IMR-90 (cell line): Measurements from ENCODE around the gene PRDM2. TPM values are rescaled to one million over a fixed set of nuclear protein-coding genes. Genes with fewer than 3 reads are reported as not detected.

ENCODE experiments used
- ATAC-seq: fragments of 200-7000 bp; cut with Tn5 transposase; 2 replicates; pipeline ENCODE4 v1.9.1; 2020; ENCODE audit warnings: low read depth, mild to moderate bottlenecking, moderate library complexity
- BruUV-seq: library from RNA; stranded (reverse); fragments of 400-500 nt; replicated peaks from 2 replicates; lab custom pipeline; 2021; lab: Mats Ljungman, UMichigan
- CTCF ChIA-PET: fragments of 300-600 bp; formaldehyde crosslinking; extraction: SDS; loops from one replicate; lab custom pipeline; 2021; ENCODE audit warnings: antibody characterized with exemption; lab: Yijun Ruan, JAX
- POLR2A ChIA-PET: fragments of 300-600 bp; sonication (Branson Sonifier 250); formaldehyde crosslinking; loops from one replicate; lab custom pipeline; 2022; ENCODE audit warnings: antibody characterized with exemption; ENCODE audit not compliant: unreplicated experiment; lab: Charles Lee
- DNase-seq: peaks from one replicate; pipeline ENCODE4 v3.0.0; 2013
- H2AFZ ChIP-seq: replicated peaks from 2 replicates; pipeline ENCODE3; 2013; ENCODE audit warnings: low read length, mild to moderate bottlenecking; ENCODE audit not compliant: poor library complexity
- H2AK5ac ChIP-seq: 2 replicates; pipeline ENCODE4 v1.6.1; 2013; ENCODE audit warnings: low read depth, low read length, inconsistent platforms
- H2AK9ac ChIP-seq: replicated peaks from 2 replicates; pipeline ENCODE3; 2013; ENCODE audit warnings: mild to moderate bottlenecking, low read depth, low read length, moderate library complexity; ENCODE audit not compliant: poor library complexity
- H2BK120ac ChIP-seq: 2 replicates; pipeline ENCODE4 v1.6.1; 2013; ENCODE audit warnings: low read depth, low read length, inconsistent platforms
- H2BK15ac ChIP-seq: 3 replicates; pipeline ENCODE4 v1.6.1; 2013; ENCODE audit warnings: low read depth, low read length, inconsistent platforms
- H2BK20ac ChIP-seq: 2 replicates; pipeline ENCODE4 v1.6.1; 2013; ENCODE audit warnings: low read depth, mild to moderate bottlenecking, inconsistent platforms, low read length, moderate library complexity
- H2BK5ac ChIP-seq: 2 replicates; pipeline ENCODE4 v1.6.1; 2013; ENCODE audit warnings: mild to moderate bottlenecking, low read depth, low read length, inconsistent platforms; ENCODE audit not compliant: poor library complexity, severe bottlenecking
- H3K14ac ChIP-seq: replicated peaks from 2 replicates; pipeline ENCODE4 v1.6.1; 2013; ENCODE audit warnings: low read depth, low read length, inconsistent platforms
- H3K18ac ChIP-seq: 2 replicates; pipeline ENCODE4 v1.6.1; 2013; ENCODE audit warnings: low read depth, low read length, control low read depth
- H3K23ac ChIP-seq: 2 replicates; pipeline ENCODE4 v1.6.1; 2013; ENCODE audit warnings: low read depth, low read length, inconsistent platforms
- H3K27ac ChIP-seq: 2 replicates; pipeline ENCODE4 v1.5.1; 2013; ENCODE audit warnings: mild to moderate bottlenecking, control low read depth, low read length; ENCODE audit not compliant: insufficient read depth
- H3K27me3 ChIP-seq: 2 replicates; pipeline ENCODE4 v1.6.1; 2013; ENCODE audit warnings: low read length; ENCODE audit not compliant: control insufficient read depth, insufficient read depth
- H3K36me3 ChIP-seq: 2 replicates; pipeline ENCODE4 v1.6.1; 2013; ENCODE audit warnings: low read length, mixed read lengths; ENCODE audit not compliant: control insufficient read depth, insufficient read depth
- H3K4ac ChIP-seq: 2 replicates; pipeline ENCODE4 v1.6.1; 2013; ENCODE audit warnings: low read depth, low read length, inconsistent platforms
- H3K4me1 ChIP-seq: 2 replicates; pipeline ENCODE4 v1.6.1; 2013; ENCODE audit warnings: low read length, mixed read lengths; ENCODE audit not compliant: control insufficient read depth, insufficient read depth
- H3K4me2 ChIP-seq: 2 replicates; pipeline ENCODE4 v1.6.1; 2013; ENCODE audit warnings: low read depth, mild to moderate bottlenecking, control low read depth, low read length, moderate library complexity
- H3K4me3 ChIP-seq: 2 replicates; pipeline ENCODE4 v1.5.1; 2013; ENCODE audit warnings: low read depth, mild to moderate bottlenecking, control low read depth, low read length, moderate library complexity; ENCODE audit not compliant: insufficient read depth
- H3K56ac ChIP-seq: 2 replicates; pipeline ENCODE4 v1.6.1; 2013; ENCODE audit warnings: low read length, inconsistent platforms; ENCODE audit not compliant: insufficient read depth; ENCODE audit errors: extremely low read depth
- H3K79me1 ChIP-seq, 2 experiments: 2 replicates each; pipeline ENCODE4 v1.6.1; 2013; ENCODE audit warnings: low read length in 2 of 2, inconsistent platforms in 1 of 2, low read depth in 1 of 2
- H3K9ac ChIP-seq: 2 replicates; pipeline ENCODE4 v1.6.1; 2013; ENCODE audit warnings: low read depth, low read length, control low read depth
- H3K9me1 ChIP-seq: 2 replicates; pipeline ENCODE4 v1.6.1; 2013; ENCODE audit warnings: low read length, inconsistent platforms; ENCODE audit not compliant: insufficient read depth
- H3K9me3 ChIP-seq: 2 replicates; pipeline ENCODE4 v1.6.1; 2013; ENCODE audit warnings: low read length; ENCODE audit not compliant: control insufficient read depth, insufficient read depth
- H4K20me1 ChIP-seq: 2 replicates; pipeline ENCODE4 v1.6.1; 2013; ENCODE audit warnings: low read length, inconsistent platforms; ENCODE audit not compliant: insufficient read depth
- H4K5ac ChIP-seq: 2 replicates; pipeline ENCODE4 v1.6.1; 2013; ENCODE audit warnings: mild to moderate bottlenecking, low read depth, low read length, control low read depth
- H4K8ac ChIP-seq, 2 experiments: 2 replicates each; pipeline ENCODE4 v1.6.1; 2013; ENCODE audit warnings: low read depth in 2 of 2, low read length in 2 of 2, control low read depth in 1 of 2, inconsistent platforms in 1 of 2
- H4K91ac ChIP-seq: 2 replicates; pipeline ENCODE4 v1.6.1; 2013; ENCODE audit warnings: low read depth, low read length, inconsistent platforms; ENCODE audit not compliant: insufficient read depth
- BHLHE40 ChIP-seq: fragments of 150-350 bp; IDR thresholded peaks from 2 replicates; pipeline ENCODE4 v1.6.1; 2016; ENCODE audit warnings: mild to moderate bottlenecking, low read depth, low read length
- CEBPB ChIP-seq: IDR thresholded peaks from 2 replicates; pipeline ENCODE4 v1.6.1; 2012; ENCODE audit warnings: low read depth, low read length, improper control_type of control experiment
- CTCF ChIP-seq: conservative IDR thresholded peaks from 2 replicates; pipeline ENCODE4 v1.5.1; 2012; ENCODE audit warnings: mild to moderate bottlenecking, low read depth, low read length, improper control_type of control experiment
- ELK1 ChIP-seq: fragments of 150-350 bp; IDR thresholded peaks from 2 replicates; pipeline ENCODE4 v1.6.1; 2016; ENCODE audit warnings: low read depth, mild to moderate bottlenecking, low read length, moderate library complexity, borderline replicate concordance
- FOS ChIP-seq: fragments of 150-350 bp; IDR thresholded peaks from 2 replicates; pipeline ENCODE4 v1.6.1; 2016; ENCODE audit warnings: low read depth, low read length
- MXI1 ChIP-seq: IDR thresholded peaks from 2 replicates; pipeline ENCODE4 v1.6.1; 2012; ENCODE audit warnings: low read depth, mild to moderate bottlenecking, low read length, moderate library complexity, borderline replicate concordance
- NFE2L2 ChIP-seq: fragments of 150-350 bp; IDR thresholded peaks from 2 replicates; pipeline ENCODE4 v1.6.1; 2016; ENCODE audit warnings: low read depth, mild to moderate bottlenecking, low read length
- POLR2A ChIP-seq: IDR thresholded peaks from 2 replicates; pipeline ENCODE4 v1.6.1; 2012; ENCODE audit warnings: mild to moderate bottlenecking, low read depth, low read length
- RAD21 ChIP-seq: IDR thresholded peaks from 2 replicates; pipeline ENCODE4 v1.6.1; 2012; ENCODE audit warnings: low read length, improper control_type of control experiment
- RCOR1 ChIP-seq: IDR thresholded peaks from 2 replicates; pipeline ENCODE4 v1.6.1; 2012; ENCODE audit warnings: mild to moderate bottlenecking, low read length, improper control_type of control experiment; ENCODE audit not compliant: insufficient replicate concordance
- RFX5 ChIP-seq: IDR thresholded peaks from 2 replicates; pipeline ENCODE4 v1.8.0; 2012; ENCODE audit warnings: low read depth, mild to moderate bottlenecking, low read length, moderate library complexity
- SMC3 ChIP-seq: fragments of 150-350 bp; IDR thresholded peaks from 2 replicates; pipeline ENCODE4 v1.6.1; 2016; ENCODE audit warnings: low read depth, mild to moderate bottlenecking, antibody characterized with exemption, low read length, moderate library complexity
- WGBS, 2 experiments: methylation state at CpG; one replicate each; pipeline versions ENCODE4 v1.1.5 to v1.1.7; 2013; ENCODE audit warnings: missing lambda C conversion rate in 2 of 2; ENCODE audit not compliant: insufficient read length in 1 of 2; ENCODE audit errors: extremely low coverage in 2 of 2; 5-methylcytosine and 5-hydroxymethylcytosine counted together
- dilution Hi-C: fragments of 300-500 bp; cut with HindIII; formaldehyde crosslinking; loops from one replicate; pipeline ENCODE4 v1.14.3; 2018; ENCODE audit warnings: low sequenced_read_pairs; ENCODE audit not compliant: unreplicated experiment
- in situ Hi-C: fragments of 300-500 bp; cut with MboI; formaldehyde crosslinking; loops from 3 replicates; pipeline ENCODE4 v1.14.3; 2019; ENCODE audit warnings: low sequenced_read_pairs, inconsistent platforms, mixed read lengths
- intact Hi-C: fragments of 100-400 bp; cut with micrococcal nuclease; formaldehyde crosslinking; loops from 2 replicates; pipeline ENCODE4 v1.10.0; 2022
- polyA plus RNA-seq, 3 experiments: library from polyadenylated mRNA; depleted of rRNA; stranded (reverse); fragments of >200 nt; gene quantifications; 2 replicates each; pipeline ENCODE4 v1.2.3, GENCODE V29; 2012; ENCODE audit warnings: low replicate concordance in 1 of 3
- total RNA-seq: library from RNA; depleted of rRNA; stranded (reverse); fragments of >200 nt; gene quantifications from 2 replicates; pipeline ENCODE4 v1.2.3, GENCODE V29; 2012

The PRDM2 gene
- total and polyA plus RNA-seq, 2 of the 4 experiments (the other 2 are of a cell fraction) = 3.4 to 8.9 TPM

GRCh38 chr1:13855554-13855953 is 155.6 kb downstream of the PRDM2 start:
- 0% methylated on average over 1 of the region's 1 CpG; no CpG with 5 or more reads in 1 of the 2 experiments for WGBS, 2 experiments
- Histone ChIP-seq H3K79me1 (no peaks in the 10 kb centered on the region), H3K18ac (no peak overlapping the region), H2AK5ac (no peak overlapping the region), H3K23ac (no peak overlapping the region), H3K9me3 (peaks cover 1% of the 10 kb centered on the region; the same call in 1 of the 2 replicates), H3K9ac (no peak overlapping the region), H3K9me1 (no peaks in the 10 kb centered on the region), H3K27me3 (no peaks in the 10 kb centered on the region), H4K20me1 (no peaks in the 10 kb centered on the region), H2BK20ac (no peak overlapping the region), H4K91ac (no peak overlapping the region), H3K14ac (no peak overlapping the region), H3K4me3 (no peak overlapping the region), H2BK15ac (no peak overlapping the region), H4K8ac (no peak overlapping the region), H2BK120ac (no peak overlapping the region), H3K4me2 (no peak overlapping the region), H3K27ac (no peak overlapping the region), H2BK5ac (no peak overlapping the region), H3K4me1 (no peaks in the 10 kb centered on the region), H3K56ac (no peak overlapping the region), H3K4ac (no peak overlapping the region), H3K36me3 (no peaks in the 10 kb centered on the region), H2AFZ (no peak overlapping the region), H4K5ac (no peak overlapping the region), H2AK9ac (no peak overlapping the region)
- intact Hi-C loops = no loop called here
- dilution Hi-C loops = no loop called here
- CTCF ChIA-PET = no interaction called here
- no TSS peak for BruUV-seq
- in situ Hi-C loops = no loop called here
- ATAC-seq (no peak), DNase-seq (no peak)
- POLR2A ChIA-PET = no interaction called here
- TF ChIP-seq CTCF (no peak), RCOR1 (no peak), CEBPB (no peak), MXI1 (no peak), SMC3 (no peak), ELK1 (no peak), RAD21 (no peak), NFE2L2 (no peak), FOS (no peak), RFX5 (no peak), POLR2A (no peak), BHLHE40 (no peak)
